Heart left ventricle (tissue), 16 donors: ENCODE data around the gene CEP164. TPM values are rescaled to one million over a fixed set of nuclear protein-coding genes. Genes with fewer than 3 reads are reported as not detected.
A peak's percentile ranks its signal among the peaks of the same experiment; 100 is the strongest.

Experiments
- ATAC-seq, 4 donors: fragments of 200-7000 bp; cut with Tn5 transposase; one replicate each; pipeline ENCODE4 v1.9.1; 2020 to 2022; ENCODE audit warnings: moderate library complexity in 4 of 4, mild to moderate bottlenecking in 3 of 4, moderate number of reproducible peaks in 1 of 4
- DNase-seq, 5 donors: peaks; one replicate each; pipeline ENCODE4 v3.0.0-alpha.2; 2020
- H3K27ac ChIP-seq, 12 donors: fragments of 200-600 bp; sonication (generic) in 4 of 12; one replicate each; pipeline versions ENCODE4 v1.5.0 to v1.8.0; 2016 to 2022; ENCODE audit warnings: mild to moderate bottlenecking in 2 of 12
- H3K27me3 ChIP-seq, 9 donors: fragments of 200-600 bp; sonication (generic) in 2 of 9; one replicate each; pipeline versions ENCODE4 v1.5.1 to v1.8.0; 2016 to 2022; ENCODE audit warnings: mild to moderate bottlenecking in 3 of 9
- H3K36me3 ChIP-seq, 9 donors: fragments of 200-600 bp; sonication (generic) in 2 of 9; one replicate each; pipeline versions ENCODE4 v1.5.0 to v1.8.0; 2018 to 2022; ENCODE audit warnings: mild to moderate bottlenecking in 2 of 9
- H3K4me1 ChIP-seq, 12 donors: fragments of 200-600 bp; sonication (generic) in 4 of 12; one replicate each; pipeline versions ENCODE4 v1.5.0 to v1.8.0; 2016 to 2022; ENCODE audit warnings: mild to moderate bottlenecking in 3 of 12
- H3K4me3 ChIP-seq, 12 donors: fragments of 200-600 bp; sonication (generic) in 4 of 12; one replicate each; pipeline versions ENCODE4 v1.5.0 to v1.8.0; 2017 to 2022; ENCODE audit warnings: mild to moderate bottlenecking in 9 of 12, moderate library complexity in 4 of 12
- H3K9me3 ChIP-seq, 12 donors: fragments of 200-600 bp; sonication (generic) in 4 of 12; one replicate each; pipeline versions ENCODE4 v1.5.0 to v1.8.0; 2016 to 2022; ENCODE audit warnings: mild to moderate bottlenecking in 1 of 12
- CTCF ChIP-seq, 12 donors: fragments of 200-600 bp; sonication (generic) in 4 of 12; IDR thresholded peaks; one replicate each; pipeline versions ENCODE4 v1.5.0 to v1.8.0; 2018 to 2022; ENCODE audit warnings: antibody characterized with exemption in 12 of 12, mild to moderate bottlenecking in 5 of 12
- POLR2A ChIP-seq, 2 donors: fragments of 450-650 bp; IDR thresholded peaks; one replicate each; pipeline ENCODE4 v1.6.1; 2017; ENCODE audit warnings: antibody characterized with exemption in 2 of 2, mild to moderate bottlenecking in 2 of 2, moderate library complexity in 2 of 2
- WGBS, 4 donors: extraction: QIAGEN DNeasy Blood & Tissue Kit in 2 of 4; methylation state at CpG; one replicate each; pipeline versions ENCODE4 v1.1.5 to v1.1.7; 2013 to 2018; 5-methylcytosine and 5-hydroxymethylcytosine counted together
- intact Hi-C, 10 donors: fragments of 100-400 bp; cut with DNase I; formaldehyde crosslinking; loops; one replicate each; pipeline versions ENCODE4 v1.11.1 to v1.14.2; 2022
- polyA plus RNA-seq, 2 donors: library from polyadenylated mRNA; stranded (reverse); fragments of 200-250 nt; gene quantifications; one replicate each; pipeline ENCODE4 v1.2.3, GENCODE V29; 2013
- total RNA-seq, 9 donors: library from RNA; depleted of rRNA in 2 of 9; stranded (reverse); fragments of >200 nt in 2 of 9; fragmentation: NEBNext Ultra II Directional in 3 of 9; extraction: Animal tissue kit (Norgen Biotek cat#: 25700) in 3 of 9; gene quantifications; one replicate each; pipeline versions ENCODE4 v1.1.0 to v1.2.4, GENCODE V29; 2016 to 2023
- donor health status: ischemic (EF 13 %, LVEDD 7.1; RV severe dilation, severe dysfunction).
- donor health status: healthy with polysubstance abuse.
- donor health status: DM: no; HTN: yes; CAD: no.
- donor health status: DM: no; HTN: no; CAD: no.
- donor health status: ischemic (EF 25% LVEDD 6.9; RV normal size, moderate dysfunction).
- donor health status: ischemic (EF 25% LVEDD 5.7; RV mildly dilated, moderate dysfunction).
- donor health status: healthy.
- donor health status: DM: yes; HTN: yes; CAD: no.
- donor health status: ischemic (EF 35%, LVEDD 5.7; RV mildly dilated, moderate dysfunction).
- donor health status: nonischemic (EF 11% LVEDD 7.7; RV severe dilation, severe dysfunction).
- donor health status: DM: yes; HTN: yes; CAD: no.
- donor health status: PGD.
- donor health status: ischemic (EF 29% LVEDD 5.4; RV normal size, mild dysfunction).
- donor health status: nonischemic (EF 23%, LVEDD 6.1; RV moderate dilation, normal function).

The CEP164 gene
- total and polyA plus RNA-seq, 11 donors, result 2.6 to 15.4 (median 6.6) TPM

GRCh38 chr11:117428186-117428855, 100.7 kb downstream of the CEP164 start:
- no peaks in the 10 kb centered on the region for H3K27me3 ChIP-seq
- DNase-seq, result no peak
- intact Hi-C loops, result loop anchor here in 9 of 10 donors (5.0 to 10.0 kb wide), 6 partner anchors 379 to 626 kb away; no protein-coding TSS in a partner anchor
- no peaks in the 10 kb centered on the region for H3K9me3 ChIP-seq
- TF ChIP-seq CTCF (IDR thresholded peaks at IDR 0.05) (no peak), POLR2A (IDR thresholded peaks at IDR 0.05) (no peak)
- H3K36me3 ChIP-seq, result peaks cover 0 to 24% (median 0%) of the 10 kb centered on the region in 9 donors
- H3K27ac ChIP-seq, result no peak overlapping the region
- no peak overlapping the region for H3K4me3 ChIP-seq
- WGBS, 4 donors, result 88 to 94% (median 91%) methylated on average over 23 to 32 of the region's 32 CpGs
- peaks cover 0 to 8% (median 1%) of the 10 kb centered on the region in 12 donors for H3K4me1 ChIP-seq
- peak in 1 of 4 donors; percentile 16 for ATAC-seq

- intact Hi-C loops, result loop anchor here in 9 of 10 donors (5.0 to 10.0 kb wide), 6 partner anchors 378 to 626 kb away; no protein-coding TSS in a partner anchor
- no peaks in the 10 kb centered on the region for H3K27me3 ChIP-seq
- ATAC-seq, result no peak
Observed at GRCh38 chr11:117428856-117429229, 101.2 kb downstream of the CEP164 start.

GRCh38 chr11:117430293-117430955, 102.8 kb downstream of the CEP164 start:
- no peak for ATAC-seq
- TF ChIP-seq POLR2A (IDR thresholded peaks at IDR 0.05), result no peak
- TF ChIP-seq CTCF (IDR thresholded peaks at IDR 0.05), result no peak
- Histone ChIP-seq H3K9me3 (no peaks in the 10 kb centered on the region), H3K4me3 (no peak overlapping the region), H3K4me1 (peaks cover 0 to 8% (median 1%) of the 10 kb centered on the region in 12 donors), H3K27ac (no peak overlapping the region), H3K36me3 (peaks cover 0 to 33% (median 0%) of the 10 kb centered on the region in 9 donors), H3K27me3 (no peaks in the 10 kb centered on the region)
- 85 to 94% (median 89%) methylated on average over 5 to 15 of the region's 15 CpGs for WGBS, 4 donors
- no peak for DNase-seq
- intact Hi-C loops, result loop anchor here in 2 of 10 donors (5.0 to 10.0 kb wide), 3 partner anchors 387 to 624 kb away; no protein-coding TSS in a partner anchor

More at GRCh38 chr11:117428856-117429229, 101.2 kb downstream of the CEP164 start:
- no peak for DNase-seq
- no peak overlapping the region for H3K27ac ChIP-seq
- TF ChIP-seq CTCF (IDR thresholded peaks at IDR 0.05) (no peak), POLR2A (IDR thresholded peaks at IDR 0.05) (no peak)
- 78 to 98% (median 89%) methylated on average over 7 of the region's 7 CpGs for WGBS, 4 donors
- no peak overlapping the region for H3K4me3 ChIP-seq
- H3K36me3 ChIP-seq, result peaks cover 0 to 28% (median 0%) of the 10 kb centered on the region in 9 donors
- H3K4me1 ChIP-seq, result peaks cover 0 to 8% (median 1%) of the 10 kb centered on the region in 12 donors
- H3K9me3 ChIP-seq, result no peaks in the 10 kb centered on the region

GRCh38 chr11:117431436-117431835, 103.8 kb downstream of the CEP164 start:
- H3K27ac ChIP-seq, result no peak overlapping the region
- no peak overlapping the region for H3K4me3 ChIP-seq
- no peaks in the 10 kb centered on the region for H3K9me3 ChIP-seq
- no peak for TF ChIP-seq CTCF (IDR thresholded peaks at IDR 0.05)
- no peak for TF ChIP-seq POLR2A (IDR thresholded peaks at IDR 0.05)
- H3K36me3 ChIP-seq, result peaks cover 0 to 37% (median 0%) of the 10 kb centered on the region in 9 donors
- intact Hi-C loops, result loop anchor here in 2 of 10 donors (5.0 to 10.0 kb wide), 3 partner anchors 386 to 623 kb away; no protein-coding TSS in a partner anchor
- 91 to 98% (median 95%) methylated on average over 7 of the region's 7 CpGs for WGBS, 4 donors
- H3K27me3 ChIP-seq, result no peaks in the 10 kb centered on the region
- DNase-seq (no peak), ATAC-seq (no peak)
- peaks cover 0 to 2% (median 0%) of the 10 kb centered on the region in 12 donors for H3K4me1 ChIP-seq
